NCI-H524 treated with DMSO at 0.1 percent for 48 hours (cell line): Measurements from ENCODE around the gene LAPTM4A.
"Not testable (repeated sequence)": the region's sequence is repeated elsewhere in the genome, so short reads cannot be mapped to it uniquely, and the experiment has no call there.

ENCODE experiments used
- DNase-seq: peaks from one replicate; lab custom pipeline; 2025; lab: John Stamatoyannopoulos, UW

LAPTM4A gene

DNA sequence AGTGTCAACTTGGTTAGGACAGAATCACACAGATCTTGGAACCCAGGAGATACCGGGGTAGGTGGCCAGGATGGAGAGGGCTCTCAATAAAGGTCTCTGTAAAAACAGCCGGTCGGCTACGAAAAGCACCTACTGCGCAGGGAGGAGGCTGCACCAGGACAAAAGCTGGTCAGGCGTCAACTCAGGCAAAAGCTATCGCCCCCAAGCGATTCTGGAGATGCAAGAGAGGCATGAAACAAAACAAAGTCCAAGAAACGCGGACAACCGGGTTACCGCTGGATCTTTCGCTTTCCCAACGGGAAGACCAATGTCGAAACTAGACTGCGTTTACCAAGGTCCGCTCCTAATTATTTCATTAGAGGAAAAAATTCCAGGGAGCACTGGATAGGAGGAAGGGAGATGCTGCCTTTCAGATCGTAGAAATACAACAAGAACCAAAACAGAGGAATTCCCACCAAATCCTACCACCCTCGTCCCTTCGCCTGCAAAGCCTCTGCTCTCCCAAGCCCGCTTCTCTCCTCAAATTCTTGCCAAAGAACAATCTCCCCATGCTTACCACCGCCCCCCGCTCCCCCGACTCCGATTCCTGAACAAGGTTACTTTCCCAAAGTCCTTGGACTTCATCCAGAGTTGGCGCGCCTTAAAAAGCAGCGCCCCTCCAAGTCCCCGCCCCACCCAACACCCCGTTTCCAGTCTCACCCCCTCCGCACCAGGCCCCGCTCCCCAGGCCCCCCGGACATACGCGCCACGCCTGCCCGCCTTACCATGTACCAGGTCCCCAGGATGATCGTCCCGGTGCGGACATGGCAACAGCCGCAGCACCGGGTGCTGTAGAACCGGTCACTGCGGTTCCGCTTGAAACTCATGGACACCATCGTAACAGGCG lies 539 bp downstream of the LAPTM4A start:
- DNase-seq = no peak

DNA sequence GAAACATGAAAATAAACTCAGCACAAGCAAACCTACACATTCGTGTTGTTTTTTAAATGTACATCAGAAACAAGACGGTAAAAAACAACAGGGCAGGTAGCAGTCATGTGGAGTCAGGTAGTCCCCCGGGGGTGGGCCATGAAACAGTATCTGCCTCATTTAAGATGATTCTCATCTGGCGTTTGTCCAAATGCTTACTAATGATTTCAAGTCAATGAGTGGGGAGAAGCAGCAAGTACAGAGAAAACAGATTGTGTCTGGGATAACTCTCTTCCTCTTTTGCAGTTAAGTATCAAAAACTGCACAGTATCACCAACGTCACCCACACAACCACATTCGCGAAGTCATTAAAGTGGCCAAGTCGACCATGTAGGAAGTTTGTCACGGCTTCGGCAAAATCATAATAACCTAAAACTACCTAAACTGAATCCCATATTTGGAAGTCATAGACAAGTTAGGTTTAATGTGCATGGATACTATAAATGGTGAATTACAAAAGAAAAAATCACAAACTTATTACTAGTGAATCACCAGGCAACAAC lies 1.3 kb downstream of the LAPTM4A start:
- peak; percentile 53 for DNase-seq

DNA sequence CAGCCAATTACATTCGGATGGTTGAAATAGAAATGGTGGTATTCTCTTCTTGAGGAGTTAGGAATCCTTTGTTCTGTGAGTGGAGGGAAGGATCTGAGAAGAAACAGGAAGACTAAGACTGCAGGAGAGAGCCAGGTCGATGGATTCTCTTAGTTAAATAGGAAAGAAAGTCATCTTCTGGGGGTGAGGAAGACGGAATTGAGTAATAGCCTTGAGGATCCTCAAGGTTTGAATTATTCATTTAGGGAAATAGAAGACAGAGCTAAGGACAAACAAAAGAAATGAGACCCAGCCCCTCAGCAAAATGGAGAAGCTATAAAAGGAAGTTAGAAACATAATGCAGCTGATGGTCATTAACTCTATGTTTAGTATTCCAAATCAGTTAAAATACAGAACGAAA lies 1.8 kb downstream of the LAPTM4A start:
- no peak for DNase-seq

DNA sequence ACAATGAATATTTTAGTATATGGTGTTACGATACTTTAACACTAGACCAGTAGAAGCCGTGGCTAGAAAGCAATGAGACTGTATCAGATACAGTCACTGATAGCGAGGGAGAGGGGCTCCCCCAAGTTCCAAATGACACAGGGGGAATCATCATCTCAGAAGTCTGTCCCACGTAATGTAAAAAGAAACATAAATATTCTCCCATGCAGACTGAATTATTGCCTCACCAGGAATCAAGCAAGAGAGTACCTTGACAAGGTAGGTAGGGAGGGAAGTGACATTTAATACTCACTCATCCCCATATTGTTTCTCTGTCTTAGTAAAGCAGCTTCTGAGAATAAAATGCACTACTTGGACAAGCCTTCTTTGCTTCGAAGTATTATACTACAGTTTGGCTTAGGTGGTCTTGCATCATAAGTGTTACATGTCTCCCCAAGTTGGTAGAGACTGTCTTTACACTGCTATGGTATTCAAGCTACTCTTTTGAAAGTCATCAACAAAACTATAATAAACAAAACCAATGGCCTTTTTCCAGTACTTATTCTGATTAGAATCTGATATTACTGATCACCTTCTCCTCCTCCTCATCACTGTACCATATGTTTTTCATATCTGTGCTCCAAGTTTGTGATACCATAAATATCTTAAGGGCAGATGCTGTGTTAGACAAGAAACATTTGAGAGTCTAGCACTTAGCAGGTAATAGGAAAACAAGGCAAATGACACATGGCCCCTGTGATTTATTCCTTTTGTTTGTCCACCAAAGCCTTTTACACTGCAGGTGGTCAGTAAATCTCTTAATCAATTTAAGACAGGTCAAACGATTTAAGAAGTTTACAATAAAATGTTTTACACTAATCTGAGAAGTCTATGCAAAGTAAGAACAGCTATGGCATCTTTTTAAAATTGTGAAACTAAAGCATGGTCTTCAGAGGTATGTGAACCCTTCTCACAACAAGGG lies 2.7 kb downstream of the LAPTM4A start:
- peak; percentile 8 for DNase-seq

DNA sequence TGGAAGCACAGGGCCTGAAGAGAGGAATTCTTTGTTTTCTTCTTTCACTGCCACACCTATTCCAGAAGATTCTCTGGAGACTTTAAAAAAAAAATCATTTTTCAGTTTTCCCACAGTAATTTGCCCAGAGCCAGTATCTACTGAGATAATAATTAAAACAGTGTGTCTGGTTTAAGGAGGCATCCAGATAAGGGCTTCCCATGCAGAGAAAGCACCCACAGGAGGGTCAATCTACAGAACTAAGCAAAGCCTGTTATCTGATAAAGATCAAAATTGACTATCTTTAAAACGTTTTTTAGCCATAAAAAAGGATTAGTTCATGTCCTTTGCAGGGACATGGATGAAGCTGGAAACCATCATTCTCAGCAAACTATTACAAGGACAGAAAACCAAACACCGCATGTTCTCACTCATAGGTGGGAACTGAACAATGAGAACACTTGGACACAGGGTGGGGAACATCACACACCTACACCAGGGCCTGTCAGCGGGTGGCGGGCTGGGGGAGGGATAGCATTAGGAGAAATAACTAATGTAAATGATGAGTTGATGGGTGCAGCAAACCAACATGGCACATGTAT lies 5.6 kb downstream of the LAPTM4A start:
- not testable (repeated sequence) for DNase-seq

DNA sequence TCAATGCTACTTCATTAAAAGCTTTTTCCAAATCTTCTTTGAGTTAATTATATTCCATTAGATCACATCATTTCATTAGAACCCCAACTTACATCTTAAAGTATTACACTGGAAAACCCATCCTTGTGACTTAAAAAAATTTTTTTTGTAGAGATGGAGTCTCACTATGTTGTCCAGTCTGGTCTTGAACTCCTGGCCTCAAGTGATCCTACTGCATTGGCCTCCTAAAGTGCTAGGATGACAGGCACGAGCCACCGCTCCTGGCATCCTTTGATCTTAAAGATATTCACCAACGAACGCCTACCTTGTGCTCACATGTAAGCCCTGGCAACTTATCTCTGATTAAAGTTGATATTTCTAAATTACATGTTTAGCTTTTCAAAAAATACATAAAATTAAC lies 6.7 kb downstream of the LAPTM4A start:
- DNase-seq = no peak

DNA sequence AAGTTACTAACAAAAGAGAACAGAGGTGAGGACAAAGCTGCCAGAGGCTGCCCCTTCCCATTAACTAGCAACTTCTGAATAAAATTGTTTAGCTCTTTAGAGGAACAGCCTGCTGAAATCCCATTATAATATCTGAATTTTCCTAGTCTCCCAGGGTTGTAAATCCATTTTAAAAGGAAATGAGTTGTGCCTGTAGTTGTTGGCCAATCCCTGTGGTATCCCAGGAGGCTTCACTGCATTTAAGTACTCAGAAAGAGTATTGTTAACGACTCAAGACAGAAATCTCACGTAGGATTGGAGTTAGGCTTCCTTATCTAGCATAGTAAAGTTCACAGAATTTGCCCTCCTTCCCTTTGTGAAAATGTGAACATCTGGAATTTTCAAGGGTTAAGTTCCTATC lies 8.9 kb downstream of the LAPTM4A start:
- no peak for DNase-seq

DNA sequence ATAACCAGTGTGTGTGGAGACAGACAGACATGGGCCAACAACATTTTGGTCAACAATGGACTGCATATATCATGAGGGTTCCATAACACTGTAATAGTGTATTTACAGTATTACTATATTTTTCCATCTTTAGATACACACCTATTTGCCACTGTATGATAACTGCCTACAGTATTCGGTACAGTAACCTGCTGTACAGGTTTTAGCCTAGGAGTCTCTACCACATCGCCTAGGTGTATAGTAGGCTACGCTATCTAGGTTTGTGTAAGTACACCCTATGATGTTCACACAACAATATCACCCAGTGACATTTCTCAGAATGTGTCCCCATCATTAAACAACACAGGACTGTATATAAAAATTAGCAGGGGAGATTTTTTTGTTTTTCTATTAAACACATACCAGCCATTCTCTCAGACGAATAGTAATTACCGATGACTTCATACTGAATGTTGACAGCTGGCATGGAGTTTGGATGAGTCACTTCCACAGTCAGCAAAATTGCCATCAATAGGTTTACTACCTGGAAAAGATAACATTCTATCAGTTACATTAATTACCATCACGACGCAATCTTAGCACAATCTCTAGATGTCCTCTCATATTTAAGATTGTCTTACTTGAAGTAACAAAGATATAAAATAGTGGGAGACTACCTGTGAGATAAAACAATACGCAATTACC lies 10.8 kb downstream of the LAPTM4A start:
- DNase-seq = no peak

DNA sequence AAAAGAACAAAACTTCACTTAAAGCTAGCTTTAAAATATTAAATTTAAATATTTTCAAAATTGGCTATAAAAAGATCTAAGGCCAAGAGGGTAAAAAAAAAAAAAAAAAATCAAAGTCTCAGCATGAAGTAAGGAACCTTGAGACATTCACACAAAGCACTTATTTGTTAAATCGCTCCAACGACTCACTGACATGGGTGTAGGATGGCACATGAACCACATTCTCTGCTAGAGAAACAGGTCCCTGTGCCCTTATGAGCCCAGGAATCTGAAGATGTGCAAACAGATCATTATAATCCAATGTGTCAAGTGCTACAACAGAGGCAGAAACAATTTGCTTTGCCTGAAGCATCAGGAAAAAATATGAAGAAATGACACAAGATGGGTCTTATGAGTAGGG lies 13.8 kb downstream of the LAPTM4A start:
- no peak for DNase-seq

DNA sequence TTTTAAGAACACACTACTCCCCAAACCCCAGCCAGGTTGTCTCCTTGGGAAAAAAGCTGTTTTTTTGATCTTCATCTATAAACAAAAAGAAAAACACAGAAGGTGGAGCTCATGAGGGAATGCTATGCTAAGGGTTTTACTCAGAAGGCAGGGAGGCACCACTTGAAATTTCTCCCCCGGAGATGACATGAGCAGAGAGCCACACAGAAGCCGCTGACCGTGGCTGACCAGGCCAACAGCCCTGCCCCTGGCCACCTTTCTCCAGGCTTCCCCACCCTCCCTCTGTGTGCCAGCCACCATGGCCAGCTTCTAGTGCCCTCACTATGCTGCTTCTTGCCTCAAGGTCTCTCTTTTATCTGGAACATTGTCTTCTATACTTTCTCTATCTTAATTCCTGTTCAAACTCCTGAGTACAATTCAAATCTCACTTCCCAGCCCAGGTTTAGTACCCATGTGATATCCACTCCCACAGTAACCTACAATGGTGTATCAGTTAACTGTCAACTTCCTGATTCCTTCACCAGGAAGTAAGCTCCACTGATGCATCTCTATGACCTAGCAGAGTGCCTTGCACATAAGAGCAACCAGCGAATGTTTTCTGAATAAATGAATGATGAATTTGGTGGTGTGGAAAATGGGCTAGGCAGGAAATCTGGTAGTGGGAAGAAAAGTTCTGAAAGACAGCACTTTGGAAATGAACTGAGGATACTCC lies 15.3 kb downstream of the LAPTM4A start:
- no peak for DNase-seq

DNA sequence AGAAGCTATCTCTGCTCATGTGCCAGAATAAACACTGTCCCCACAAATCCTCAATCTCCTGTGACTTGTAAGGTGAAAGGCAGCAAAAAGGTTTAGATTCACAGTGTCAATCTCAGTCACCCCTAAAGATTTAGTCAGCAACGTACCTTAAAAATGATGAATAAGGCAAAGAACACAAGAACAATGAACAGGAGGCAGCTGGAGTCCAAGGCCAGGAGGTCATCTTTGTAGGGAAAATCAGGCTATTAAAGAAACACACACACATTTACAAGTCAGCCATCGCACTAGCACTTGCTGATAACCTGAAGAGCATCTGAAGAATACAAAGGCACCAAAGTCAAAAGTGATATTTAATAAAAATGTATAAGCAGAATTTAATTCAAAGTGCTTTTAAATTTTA lies 16.6 kb downstream of the LAPTM4A start:
- no peak for DNase-seq

DNA sequence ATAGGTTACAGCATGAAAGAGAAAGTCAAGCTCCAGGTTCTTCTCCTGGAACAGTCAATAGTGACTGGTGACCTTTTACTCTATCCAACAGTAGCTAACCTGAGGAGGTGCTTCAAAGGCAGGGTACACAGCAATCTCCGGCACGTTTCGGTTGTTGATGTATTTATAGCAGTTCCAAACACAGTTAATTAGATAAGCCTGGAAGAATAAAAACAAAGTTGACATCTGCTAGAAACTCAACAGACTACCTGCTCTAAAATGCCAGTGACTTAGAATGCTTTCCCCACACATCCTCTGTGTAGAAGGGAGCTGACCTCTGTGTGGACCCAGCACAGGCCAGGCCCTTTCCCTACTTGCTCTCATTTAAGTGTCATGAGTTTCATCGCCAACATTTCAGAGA lies 17.2 kb downstream of the LAPTM4A start:
- DNase-seq = no peak

DNA sequence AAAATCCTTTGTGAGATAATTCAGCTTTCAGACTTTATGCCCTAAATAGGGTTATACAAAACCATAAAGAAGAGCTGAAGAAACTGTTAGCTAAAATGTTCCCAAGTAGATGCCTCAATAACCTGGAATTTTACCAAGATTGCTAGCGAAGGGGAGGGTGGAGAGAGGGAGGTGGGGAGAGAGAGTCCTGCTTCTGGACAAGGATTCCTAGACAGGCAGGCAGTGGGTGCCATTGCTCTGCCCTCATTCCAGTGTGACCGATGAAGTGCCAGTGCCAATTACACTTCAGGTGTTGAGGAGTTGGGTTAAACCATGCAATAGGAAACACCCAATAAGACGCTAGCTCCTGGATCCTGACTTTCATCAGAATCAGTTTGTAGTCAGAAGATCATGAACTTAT lies 18.1 kb downstream of the LAPTM4A start:
- no peak for DNase-seq

DNA sequence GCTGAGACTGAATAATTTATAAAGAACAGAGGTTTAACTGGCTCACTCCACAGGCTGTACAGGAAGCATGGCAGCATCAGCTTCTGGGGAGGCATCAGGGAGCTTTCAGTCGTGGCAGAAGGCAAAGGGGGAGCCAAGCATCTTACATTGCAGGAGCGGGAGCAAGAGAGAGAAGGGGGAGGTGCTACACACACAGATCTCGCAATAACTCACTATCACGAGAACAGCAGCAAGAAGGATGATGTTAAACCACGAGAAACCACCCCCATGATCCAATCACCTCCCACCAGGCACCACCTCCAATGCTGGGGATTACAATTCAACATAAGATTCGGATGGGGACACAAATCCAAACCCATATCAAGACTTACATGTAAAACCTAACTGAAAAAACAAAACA lies 21.2 kb downstream of the LAPTM4A start:
- no peak for DNase-seq

DNA sequence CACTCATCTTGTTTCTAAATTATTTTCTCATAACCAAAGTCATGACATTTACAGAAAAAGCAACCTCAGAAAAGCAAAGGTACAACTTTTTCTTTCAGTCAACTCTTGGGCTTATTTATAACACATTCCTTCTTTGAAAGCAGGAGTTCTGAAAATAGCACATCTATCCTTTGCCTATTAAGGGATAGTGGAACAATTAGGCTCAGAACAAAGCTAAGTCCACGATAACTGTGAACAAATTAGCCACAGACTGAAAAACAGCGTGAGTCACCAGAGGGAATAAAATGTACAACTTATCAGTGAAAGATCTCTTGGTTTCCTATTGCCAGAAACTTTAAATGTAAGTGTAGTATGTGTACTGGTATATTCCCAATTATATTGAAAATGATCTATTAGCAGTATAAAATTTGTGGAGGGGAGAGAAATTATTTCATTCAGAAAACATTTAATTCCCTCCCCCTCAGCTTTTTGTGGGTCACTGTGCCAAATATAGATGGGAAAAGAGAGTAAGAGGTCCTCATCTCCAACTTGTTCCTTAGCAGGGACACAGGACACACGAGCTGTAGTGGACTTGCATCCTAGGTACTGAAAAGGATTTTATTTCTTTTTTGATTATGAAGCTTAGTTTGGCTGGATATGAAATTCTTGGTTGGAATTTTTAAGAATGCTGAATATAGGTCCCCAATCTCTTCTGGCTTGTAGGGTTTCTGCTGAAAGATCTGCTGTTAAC lies 23.6 kb downstream of the LAPTM4A start:
- no peak for DNase-seq

DNA sequence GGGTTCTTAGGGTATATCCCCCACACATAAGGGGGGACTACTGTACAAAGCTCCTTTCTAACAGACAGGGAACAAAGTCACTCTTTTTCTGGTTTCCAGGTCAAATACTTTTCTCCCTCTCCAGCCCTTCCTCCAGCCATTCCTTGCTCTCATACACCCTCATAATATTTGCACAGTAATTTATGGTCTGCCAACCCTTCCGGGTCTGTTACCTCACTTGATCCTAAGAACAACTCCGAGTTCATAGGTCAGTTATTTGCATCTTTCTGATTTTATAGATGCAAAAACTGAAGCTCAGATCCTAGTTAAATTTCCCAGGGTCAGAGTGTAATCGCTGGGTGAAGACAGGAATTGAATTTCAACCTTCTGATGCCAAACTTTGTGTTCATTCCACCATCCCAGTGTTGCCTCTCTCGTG lies 24.2 kb downstream of the LAPTM4A start:
- no peak for DNase-seq

DNA sequence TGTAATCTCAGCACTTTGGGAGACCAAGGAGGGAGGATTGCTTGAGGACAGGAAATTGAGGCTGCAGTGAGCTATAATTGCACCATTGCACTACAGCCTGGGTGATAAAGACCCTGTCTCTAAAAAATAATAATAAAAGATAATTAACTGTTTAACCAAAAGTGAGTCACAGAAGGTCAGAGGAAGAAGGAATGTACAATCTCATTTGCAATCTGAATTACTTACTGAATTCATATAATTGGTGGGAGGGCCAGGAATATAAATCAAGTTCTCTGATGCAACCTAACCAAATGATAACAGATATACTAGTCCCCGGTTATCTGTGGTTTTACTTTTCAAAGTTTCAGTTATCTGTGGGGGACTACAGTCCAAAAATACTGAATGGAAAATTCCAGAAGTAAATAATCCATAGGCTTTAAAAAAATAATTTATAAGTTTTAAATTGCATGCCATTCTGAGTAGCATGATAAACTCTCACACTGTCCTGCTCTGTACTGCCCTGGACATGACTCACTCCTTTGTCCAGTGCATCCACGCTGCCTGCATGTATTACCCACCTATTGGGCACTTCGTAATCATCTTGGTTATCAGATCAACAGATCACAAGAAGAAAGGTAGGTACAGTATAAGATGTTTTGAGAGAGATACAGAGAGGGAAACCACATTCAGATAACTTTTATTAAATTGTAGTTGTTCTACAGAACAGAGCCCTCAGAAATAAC lies 26.2 kb downstream of the LAPTM4A start:
- DNase-seq = no peak

DNA sequence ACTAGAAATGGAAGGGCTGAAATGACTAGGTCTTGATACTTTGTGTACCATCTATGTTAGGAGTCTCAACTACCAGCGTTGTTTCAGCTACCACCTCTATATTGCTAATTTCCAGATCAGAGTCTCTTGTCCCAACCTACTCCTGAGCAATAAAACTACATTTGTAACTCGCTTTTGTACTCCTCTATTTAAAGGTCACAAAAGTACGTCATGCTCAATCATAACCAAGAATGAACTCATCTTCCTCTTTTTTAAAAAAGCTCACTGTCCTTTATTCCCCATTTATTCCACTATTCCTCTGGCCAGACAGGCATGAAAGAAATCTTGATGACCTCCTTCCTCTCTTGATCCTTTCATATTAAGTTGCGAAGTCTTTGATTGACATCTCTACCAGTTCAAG lies 27.7 kb downstream of the LAPTM4A start:
- no peak for DNase-seq

DNA sequence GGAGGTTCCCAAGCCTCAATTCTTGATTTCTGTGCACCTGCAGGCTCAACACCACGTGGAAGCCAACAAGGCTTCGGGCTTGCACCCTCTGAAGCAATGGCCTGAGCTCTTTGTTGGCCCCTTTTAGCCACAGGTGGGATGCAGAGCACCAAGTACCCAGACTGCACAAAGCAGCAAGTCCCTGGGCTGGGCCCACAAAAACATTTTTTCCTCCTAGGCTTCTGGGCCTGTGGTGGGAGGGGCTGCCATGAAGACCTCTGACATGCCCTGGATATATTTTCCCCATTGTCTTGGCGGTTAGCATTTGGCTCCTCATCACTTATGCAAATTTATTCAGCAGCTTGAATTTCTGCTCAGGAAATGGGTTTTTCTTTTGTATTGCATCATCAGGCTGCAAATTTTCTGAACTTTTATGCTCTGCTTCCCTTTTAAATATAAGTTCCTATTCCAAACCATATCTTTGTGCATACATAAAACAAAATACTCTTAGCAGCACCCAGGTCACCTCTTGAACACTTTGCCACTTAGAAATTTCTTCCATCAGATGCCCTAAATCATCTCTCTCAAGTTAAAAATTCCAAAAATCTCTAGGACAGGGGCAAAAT lies 29.9 kb downstream of the LAPTM4A start:
- no peak for DNase-seq
